ENCODE measurements around the gene PTPN5. TPM values are rescaled to one million over a fixed set of nuclear protein-coding genes. Genes with fewer than 3 reads are reported as not detected.

PTPN5 gene
- total RNA-seq, 1 experiment from 2014 or later: not detected

GRCh38 chr11:18792827-18793226 is 1.2 kb upstream of the PTPN5 start:
- no TSS peak for BruUV-seq (replicated peaks)
- Mint-ChIP-seq H3K36me3 (ENCODE audit: insufficient read depth, unreplicated experiment) (no peaks in the 10 kb centered on the region), H3K27ac (ENCODE audit: unreplicated experiment) (no peak overlapping the region), H3K4me3 (ENCODE audit: low read depth, unreplicated experiment) (peak overlapping the region; percentile 55), H3K27me3 (ENCODE audit: unreplicated experiment) (peaks cover 85% of the 10 kb centered on the region), H3K4me1 (ENCODE audit: low read depth, unreplicated experiment) (no peaks in the 10 kb centered on the region), H3K9me3 (ENCODE audit: low read depth, unreplicated experiment) (no peaks in the 10 kb centered on the region)
- intact Hi-C loops (cut with micrococcal nuclease; ENCODE audit: unreplicated experiment): no loop called here
- DNase-seq: no peak
- TF ChIP-seq, protein P1, sequence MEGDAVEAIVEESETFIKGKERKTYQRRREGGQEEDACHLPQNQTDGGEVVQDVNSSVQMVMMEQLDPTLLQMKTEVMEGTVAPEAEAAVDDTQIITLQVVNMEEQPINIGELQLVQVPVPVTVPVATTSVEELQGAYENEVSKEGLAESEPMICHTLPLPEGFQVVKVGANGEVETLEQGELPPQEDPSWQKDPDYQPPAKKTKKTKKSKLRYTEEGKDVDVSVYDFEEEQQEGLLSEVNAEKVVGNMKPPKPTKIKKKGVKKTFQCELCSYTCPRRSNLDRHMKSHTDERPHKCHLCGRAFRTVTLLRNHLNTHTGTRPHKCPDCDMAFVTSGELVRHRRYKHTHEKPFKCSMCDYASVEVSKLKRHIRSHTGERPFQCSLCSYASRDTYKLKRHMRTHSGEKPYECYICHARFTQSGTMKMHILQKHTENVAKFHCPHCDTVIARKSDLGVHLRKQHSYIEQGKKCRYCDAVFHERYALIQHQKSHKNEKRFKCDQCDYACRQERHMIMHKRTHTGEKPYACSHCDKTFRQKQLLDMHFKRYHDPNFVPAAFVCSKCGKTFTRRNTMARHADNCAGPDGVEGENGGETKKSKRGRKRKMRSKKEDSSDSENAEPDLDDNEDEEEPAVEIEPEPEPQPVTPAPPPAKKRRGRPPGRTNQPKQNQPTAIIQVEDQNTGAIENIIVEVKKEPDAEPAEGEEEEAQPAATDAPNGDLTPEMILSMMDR (IDR thresholded peaks at IDR 0.05; ENCODE audit: unreplicated experiment): no peak
- CTCF ChIA-PET: interaction anchor here (0.7 kb wide), 1 partner anchor 21 kb away, joined by 5 read pairs; no protein-coding TSS in a partner anchor

DNA sequence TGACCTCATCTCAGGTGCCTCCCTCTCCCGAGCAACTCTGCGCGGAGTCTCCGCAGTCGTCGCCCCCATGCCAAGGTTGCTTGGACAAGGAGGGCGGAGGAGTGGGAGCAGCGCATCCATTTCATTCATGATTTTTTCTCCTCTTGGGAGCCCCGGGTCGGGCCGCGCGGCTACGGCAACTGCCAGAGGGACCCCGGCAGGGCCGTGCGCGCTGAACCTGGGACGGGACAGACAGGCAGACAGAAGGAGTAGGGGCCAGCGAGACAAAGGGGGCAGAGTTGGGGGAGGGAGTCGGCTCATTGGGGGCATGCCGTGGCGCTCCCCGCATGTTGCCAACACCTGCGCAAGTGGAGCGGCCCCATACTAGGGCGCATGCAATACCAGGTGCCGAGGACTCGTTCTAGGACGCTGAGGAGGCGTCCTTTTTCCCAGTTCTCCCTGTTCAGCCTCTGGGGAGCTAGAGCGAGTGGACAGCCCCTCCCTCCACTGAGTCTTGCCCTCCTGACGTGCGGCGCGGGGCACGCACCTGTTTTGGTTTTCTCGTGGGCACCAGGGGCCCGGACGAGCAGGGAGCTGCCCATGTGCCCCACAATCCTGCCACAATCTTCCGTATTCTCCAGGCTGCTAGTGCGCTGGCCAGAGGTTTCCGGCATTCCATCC is 501 bp upstream of the PTPN5 start:
- H3K36me3 Mint-ChIP-seq (ENCODE audit: insufficient read depth, unreplicated experiment): no peaks in the 10 kb centered on the region
- H3K27ac Mint-ChIP-seq (ENCODE audit: unreplicated experiment): no peak overlapping the region
- no TSS peak for BruUV-seq (replicated peaks)
- TF ChIP-seq, protein P1 (IDR thresholded peaks at IDR 0.05; ENCODE audit: unreplicated experiment): no peak
- H3K4me1 Mint-ChIP-seq (ENCODE audit: low read depth, unreplicated experiment): no peaks in the 10 kb centered on the region
- no peaks in the 10 kb centered on the region for H3K9me3 Mint-ChIP-seq (ENCODE audit: low read depth, unreplicated experiment)
- DNase-seq: no peak
- CTCF ChIA-PET: interaction anchor here (0.7 kb wide), 1 partner anchor 22 kb away, joined by 5 read pairs; no protein-coding TSS in a partner anchor
- peaks cover 85% of the 10 kb centered on the region for H3K27me3 Mint-ChIP-seq (ENCODE audit: unreplicated experiment)
- intact Hi-C loops (cut with micrococcal nuclease; ENCODE audit: unreplicated experiment): no loop called here
- peak overlapping the region; percentile 55 for H3K4me3 Mint-ChIP-seq (ENCODE audit: low read depth, unreplicated experiment)

GRCh38 chr11:18790883-18791206 is 753 bp downstream of the PTPN5 start:
- CTCF ChIA-PET: no interaction called here
- H3K27me3 Mint-ChIP-seq (ENCODE audit: unreplicated experiment): peaks cover 89% of the 10 kb centered on the region
- no peaks in the 10 kb centered on the region for H3K9me3 Mint-ChIP-seq (ENCODE audit: low read depth, unreplicated experiment)
- TF ChIP-seq, protein P1 (IDR thresholded peaks at IDR 0.05; ENCODE audit: unreplicated experiment): no peak
- intact Hi-C loops (cut with micrococcal nuclease; ENCODE audit: unreplicated experiment): no loop called here
- no TSS peak for BruUV-seq (replicated peaks)
- no peak for DNase-seq
- no peaks in the 10 kb centered on the region for H3K36me3 Mint-ChIP-seq (ENCODE audit: insufficient read depth, unreplicated experiment)
- no peaks in the 10 kb centered on the region for H3K4me1 Mint-ChIP-seq (ENCODE audit: low read depth, unreplicated experiment)
- H3K27ac Mint-ChIP-seq (ENCODE audit: unreplicated experiment): no peak overlapping the region
- no peak overlapping the region for H3K4me3 Mint-ChIP-seq (ENCODE audit: low read depth, unreplicated experiment)

DNA sequence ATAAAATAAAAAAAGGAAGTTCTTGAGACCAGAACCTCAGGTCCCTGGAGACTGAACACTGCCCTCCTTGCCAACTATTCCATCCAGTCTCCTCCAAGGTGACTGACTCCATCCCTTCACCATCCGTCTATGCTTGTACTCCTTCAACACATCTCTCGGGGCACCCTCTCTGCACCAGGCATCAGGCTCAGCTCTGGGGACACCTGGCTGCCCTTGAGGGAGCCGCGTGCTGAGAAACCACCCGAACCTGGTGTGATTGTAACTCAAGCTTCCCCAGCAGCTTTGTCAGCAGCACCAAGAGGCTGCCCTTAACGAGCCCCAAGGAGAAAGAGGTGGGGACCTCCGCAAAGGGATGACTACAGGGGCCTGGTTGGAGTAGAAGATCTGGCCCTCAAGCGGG is 1.7 kb downstream of the PTPN5 start:
- TF ChIP-seq, protein P1 (IDR thresholded peaks at IDR 0.05; ENCODE audit: unreplicated experiment): no peak
- no peak overlapping the region for H3K27ac Mint-ChIP-seq (ENCODE audit: unreplicated experiment)
- no peak for DNase-seq
- BruUV-seq (replicated peaks): no TSS peak
- H3K4me1 Mint-ChIP-seq (ENCODE audit: low read depth, unreplicated experiment): no peaks in the 10 kb centered on the region
- H3K27me3 Mint-ChIP-seq (ENCODE audit: unreplicated experiment): peaks cover 88% of the 10 kb centered on the region
- intact Hi-C loops (cut with micrococcal nuclease; ENCODE audit: unreplicated experiment): no loop called here
- H3K9me3 Mint-ChIP-seq (ENCODE audit: low read depth, unreplicated experiment): no peaks in the 10 kb centered on the region
- H3K36me3 Mint-ChIP-seq (ENCODE audit: insufficient read depth, unreplicated experiment): no peaks in the 10 kb centered on the region
- H3K4me3 Mint-ChIP-seq (ENCODE audit: low read depth, unreplicated experiment): no peak overlapping the region
- CTCF ChIA-PET: no interaction called here
